Heart left ventricle (tissue), 16 donors: ENCODE measurements around the gene AAK1. TPM values are rescaled to one million over a fixed set of nuclear protein-coding genes. Genes with fewer than 3 reads are reported as not detected.

Experiments used
- ATAC-seq, 4 donors: fragments of 200-7000 bp; cut with Tn5 transposase; one replicate each; pipeline ENCODE4 v1.9.1; 2020 to 2022; ENCODE audit warnings: moderate library complexity in 4 of 4, mild to moderate bottlenecking in 3 of 4, moderate number of reproducible peaks in 1 of 4
- DNase-seq, 5 donors: peaks; one replicate each; pipeline ENCODE4 v3.0.0-alpha.2; 2020
- H3K27ac ChIP-seq, 12 donors: fragments of 200-600 bp; sonication (generic) in 4 of 12; one replicate each; pipeline versions ENCODE4 v1.5.0 to v1.8.0; 2016 to 2022; ENCODE audit warnings: mild to moderate bottlenecking in 2 of 12
- H3K27me3 ChIP-seq, 9 donors: fragments of 200-600 bp; sonication (generic) in 2 of 9; one replicate each; pipeline versions ENCODE4 v1.5.1 to v1.8.0; 2016 to 2022; ENCODE audit warnings: mild to moderate bottlenecking in 3 of 9
- H3K36me3 ChIP-seq, 9 donors: fragments of 200-600 bp; sonication (generic) in 2 of 9; one replicate each; pipeline versions ENCODE4 v1.5.0 to v1.8.0; 2018 to 2022; ENCODE audit warnings: mild to moderate bottlenecking in 2 of 9
- H3K4me1 ChIP-seq, 12 donors: fragments of 200-600 bp; sonication (generic) in 4 of 12; one replicate each; pipeline versions ENCODE4 v1.5.0 to v1.8.0; 2016 to 2022; ENCODE audit warnings: mild to moderate bottlenecking in 3 of 12
- H3K4me3 ChIP-seq, 12 donors: fragments of 200-600 bp; sonication (generic) in 4 of 12; one replicate each; pipeline versions ENCODE4 v1.5.0 to v1.8.0; 2017 to 2022; ENCODE audit warnings: mild to moderate bottlenecking in 9 of 12, moderate library complexity in 4 of 12
- H3K9me3 ChIP-seq, 12 donors: fragments of 200-600 bp; sonication (generic) in 4 of 12; one replicate each; pipeline versions ENCODE4 v1.5.0 to v1.8.0; 2016 to 2022; ENCODE audit warnings: mild to moderate bottlenecking in 1 of 12
- CTCF ChIP-seq, 12 donors: fragments of 200-600 bp; sonication (generic) in 4 of 12; IDR thresholded peaks; one replicate each; pipeline versions ENCODE4 v1.5.0 to v1.8.0; 2018 to 2022; ENCODE audit warnings: antibody characterized with exemption in 12 of 12, mild to moderate bottlenecking in 5 of 12
- POLR2A ChIP-seq, 2 donors: fragments of 450-650 bp; IDR thresholded peaks; one replicate each; pipeline ENCODE4 v1.6.1; 2017; ENCODE audit warnings: antibody characterized with exemption in 2 of 2, mild to moderate bottlenecking in 2 of 2, moderate library complexity in 2 of 2
- WGBS, 4 donors: extraction: QIAGEN DNeasy Blood & Tissue Kit in 2 of 4; methylation state at CpG; one replicate each; pipeline versions ENCODE4 v1.1.5 to v1.1.7; 2013 to 2018; 5-methylcytosine and 5-hydroxymethylcytosine counted together
- intact Hi-C, 10 donors: fragments of 100-400 bp; cut with DNase I; formaldehyde crosslinking; loops; one replicate each; pipeline versions ENCODE4 v1.11.1 to v1.14.2; 2022
- polyA plus RNA-seq, 2 donors: library from polyadenylated mRNA; stranded (reverse); fragments of 200-250 nt; gene quantifications; one replicate each; pipeline ENCODE4 v1.2.3, GENCODE V29; 2013
- total RNA-seq, 9 donors: library from RNA; depleted of rRNA in 2 of 9; stranded (reverse); fragments of >200 nt in 2 of 9; fragmentation: NEBNext Ultra II Directional in 3 of 9; extraction: Animal tissue kit (Norgen Biotek cat#: 25700) in 3 of 9; gene quantifications; one replicate each; pipeline versions ENCODE4 v1.1.0 to v1.2.4, GENCODE V29; 2016 to 2023
- donor health status: ischemic (EF 13 %, LVEDD 7.1; RV severe dilation, severe dysfunction).
- donor health status: healthy with polysubstance abuse.
- donor health status: DM: no; HTN: yes; CAD: no.
- donor health status: DM: no; HTN: no; CAD: no.
- donor health status: ischemic (EF 25% LVEDD 6.9; RV normal size, moderate dysfunction).
- donor health status: ischemic (EF 25% LVEDD 5.7; RV mildly dilated, moderate dysfunction).
- donor health status: healthy.
- donor health status: DM: yes; HTN: yes; CAD: no.
- donor health status: ischemic (EF 35%, LVEDD 5.7; RV mildly dilated, moderate dysfunction).
- donor health status: nonischemic (EF 11% LVEDD 7.7; RV severe dilation, severe dysfunction).
- donor health status: DM: yes; HTN: yes; CAD: no.
- donor health status: PGD.
- donor health status: ischemic (EF 29% LVEDD 5.4; RV normal size, mild dysfunction).
- donor health status: nonischemic (EF 23%, LVEDD 6.1; RV moderate dilation, normal function).

AAK1 gene
- total and polyA plus RNA-seq, 11 donors: 34.4 to 167 (median 122) TPM

DNA sequence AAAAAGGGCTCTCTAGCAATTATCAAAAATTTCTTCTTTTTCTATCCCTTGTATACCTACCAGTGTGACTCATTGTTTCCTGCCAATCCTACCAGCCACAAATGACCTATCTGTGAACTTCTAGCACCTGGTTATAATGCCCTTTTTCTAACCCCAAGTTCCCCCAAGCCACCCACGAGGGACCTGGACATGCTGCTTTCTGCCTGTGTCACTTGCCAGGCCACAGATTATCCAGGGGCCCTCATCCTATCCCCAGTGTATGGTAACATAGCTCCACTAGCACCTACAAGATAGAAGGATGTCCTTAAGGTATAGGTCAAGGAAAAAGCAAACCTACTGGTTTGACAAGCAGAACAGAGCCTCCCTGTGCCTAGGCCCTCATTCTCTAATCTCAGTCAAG, 26.8 kb downstream of the AAK1 start:
- no peaks in the 10 kb centered on the region for H3K9me3 ChIP-seq
- no peak overlapping the region for H3K27ac ChIP-seq
- peaks cover 0 to 4% (median 0%) of the 10 kb centered on the region in 9 donors for H3K36me3 ChIP-seq
- no peak for ATAC-seq
- H3K4me3 ChIP-seq: no peak overlapping the region
- peaks cover 10 to 81% (median 41%) of the 10 kb centered on the region in 12 donors for H3K4me1 ChIP-seq
- WGBS, 4 donors: 26 to 42% (median 35%) methylated on average over 1 of the region's 1 CpG
- no peak for DNase-seq
- H3K27me3 ChIP-seq: no peaks in the 10 kb centered on the region
- intact Hi-C loops: no loop called here
- no peak for TF ChIP-seq CTCF (IDR thresholded peaks at IDR 0.05)
- TF ChIP-seq POLR2A (IDR thresholded peaks at IDR 0.05): no peak

- H3K36me3 ChIP-seq: peaks cover 0 to 4% (median 0%) of the 10 kb centered on the region in 9 donors
- no peak overlapping the region for H3K4me3 ChIP-seq
- DNase-seq (no peak), ATAC-seq (no peak)
- H3K4me1 ChIP-seq: peaks cover 10 to 73% (median 42%) of the 10 kb centered on the region in 12 donors
- TF ChIP-seq CTCF (IDR thresholded peaks at IDR 0.05) (no peak), POLR2A (IDR thresholded peaks at IDR 0.05) (no peak)
- no peaks in the 10 kb centered on the region for H3K9me3 ChIP-seq
- intact Hi-C loops: no loop called here
- 73 to 93% (median 81%) methylated on average over 4 of the region's 4 CpGs for WGBS, 4 donors
- no peaks in the 10 kb centered on the region for H3K27me3 ChIP-seq
- H3K27ac ChIP-seq: peak overlapping the region in 1 of 12 donors; percentile 21
Observed at GRCh38 chr2:69615969-69616368, 27.6 kb downstream of the AAK1 start.

DNA sequence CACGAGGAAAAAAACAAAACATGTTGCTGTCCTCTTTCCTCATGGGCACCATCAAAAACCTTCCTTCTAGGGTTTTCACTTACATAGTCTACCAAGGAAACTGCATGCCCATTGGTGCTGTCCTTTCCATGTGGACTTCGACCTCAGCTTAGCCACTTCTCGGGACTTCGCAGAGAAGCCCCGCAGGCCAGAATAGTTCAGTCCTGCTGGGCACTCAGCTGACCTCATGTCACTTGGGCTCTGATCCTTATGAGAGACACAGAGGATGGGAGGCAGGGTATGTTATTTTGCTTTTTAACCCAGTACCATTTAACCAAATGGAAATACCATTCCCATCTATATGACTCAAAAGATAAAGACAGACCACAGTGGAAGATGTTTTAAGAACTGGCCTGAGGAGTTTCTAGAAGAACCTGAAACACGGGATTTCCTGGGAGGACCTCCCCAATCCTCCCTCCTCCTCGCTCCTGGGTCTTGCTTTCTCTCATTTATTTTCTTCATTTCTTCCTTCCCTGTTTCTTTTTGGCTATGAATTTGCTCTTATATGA, 28.4 kb downstream of the AAK1 start:
- no peaks in the 10 kb centered on the region for H3K27me3 ChIP-seq
- H3K9me3 ChIP-seq: peaks cover 0 to 2% (median 0%) of the 10 kb centered on the region in 12 donors
- 90 to 96% (median 94%) methylated on average over 7 of the region's 7 CpGs for WGBS, 4 donors
- DNase-seq (no peak), ATAC-seq (no peak)
- H3K36me3 ChIP-seq: peaks cover 0 to 4% (median 0%) of the 10 kb centered on the region in 9 donors
- no peak for TF ChIP-seq CTCF (IDR thresholded peaks at IDR 0.05)
- no peak overlapping the region for H3K4me3 ChIP-seq
- peak overlapping the region in 1 of 12 donors; percentile 21 for H3K27ac ChIP-seq
- intact Hi-C loops: no loop called here
- peaks cover 4 to 69% (median 37%) of the 10 kb centered on the region in 12 donors for H3K4me1 ChIP-seq

- ATAC-seq: no peak
- Histone ChIP-seq H3K27ac (no peak overlapping the region), H3K4me3 (no peak overlapping the region), H3K4me1 (peaks cover 0 to 56% (median 24%) of the 10 kb centered on the region in 12 donors), H3K36me3 (peaks cover 0 to 4% (median 0%) of the 10 kb centered on the region in 9 donors), H3K9me3 (peaks cover 0 to 7% (median 0%) of the 10 kb centered on the region in 12 donors), H3K27me3 (no peaks in the 10 kb centered on the region)
- no peak for DNase-seq
- intact Hi-C loops: no loop called here
- no peak for TF ChIP-seq POLR2A (IDR thresholded peaks at IDR 0.05)
- no peak for TF ChIP-seq CTCF (IDR thresholded peaks at IDR 0.05)
Observed at GRCh38 chr2:69612707-69613106, 30.8 kb downstream of the AAK1 start.
